Upper lobe of right lung (tissue), 1 donor: ENCODE results near the gene DPM2. TPM values are rescaled to one million over a fixed set of nuclear protein-coding genes. Genes with fewer than 3 reads are reported as not detected.

ENCODE experiments used
- ATAC-seq: fragments of 200-7000 bp; cut with Tn5 transposase; one replicate; pipeline ENCODE4 v1.9.1; 2020; ENCODE audit warnings: mild to moderate bottlenecking, moderate library complexity
- DNase-seq: peaks from one replicate; pipeline ENCODE4 v3.0.0-alpha.2; 2020
- H3K27ac ChIP-seq: fragments of 200-600 bp; one replicate; pipeline ENCODE4 v1.8.0; 2022
- H3K27me3 ChIP-seq: fragments of 200-600 bp; one replicate; pipeline ENCODE4 v1.8.0; 2022; ENCODE audit warnings: mild to moderate bottlenecking
- H3K36me3 ChIP-seq: fragments of 200-600 bp; one replicate; pipeline ENCODE4 v1.8.0; 2022
- H3K4me1 ChIP-seq: fragments of 200-600 bp; one replicate; pipeline ENCODE4 v1.8.0; 2022
- H3K4me3 ChIP-seq: fragments of 200-600 bp; one replicate; pipeline ENCODE4 v1.8.0; 2022; ENCODE audit warnings: mild to moderate bottlenecking
- H3K9me3 ChIP-seq: fragments of 200-600 bp; one replicate; pipeline ENCODE4 v1.8.0; 2022
- CTCF ChIP-seq: fragments of 200-600 bp; IDR thresholded peaks from one replicate; pipeline ENCODE4 v1.8.0; 2022; ENCODE audit warnings: antibody characterized with exemption
- intact Hi-C: fragments of 100-400 bp; cut with DNase I; formaldehyde crosslinking; loops from one replicate; pipeline ENCODE4 v1.11.0; 2022
- total RNA-seq: library from RNA; stranded (reverse); fragmentation: NEBNext Ultra II Directional; extraction: Animal tissue kit (Norgen Biotek cat#: 25700); gene quantifications from one replicate; pipeline ENCODE4 v1.2.1, GENCODE V29; 2021
- donor health status: DM: no; HTN: yes; CAD: no; lungs with severe emphysema.

DPM2 gene
- total RNA-seq, 1 donor from 2014 or later: 37.1 TPM

- peaks cover 22% of the 10 kb centered on the region for H3K4me1 ChIP-seq
- intact Hi-C loops: no loop called here
- no peaks in the 10 kb centered on the region for H3K9me3 ChIP-seq
- H3K4me3 ChIP-seq: no peak overlapping the region
- H3K27ac ChIP-seq: peak overlapping the region; percentile 53
- TF ChIP-seq CTCF: no peak
- no peaks in the 10 kb centered on the region for H3K36me3 ChIP-seq
- ATAC-seq (no peak), DNase-seq (no peak)
- no peaks in the 10 kb centered on the region for H3K27me3 ChIP-seq
These were observed 17.2 kb upstream of the DPM2 start for GRCh38 chr9:127954831-127955293.

- Histone ChIP-seq H3K4me3 (no peak overlapping the region), H3K27ac (peak overlapping the region; percentile 6), H3K4me1 (peaks cover 22% of the 10 kb centered on the region), H3K9me3 (no peaks in the 10 kb centered on the region), H3K27me3 (no peaks in the 10 kb centered on the region), H3K36me3 (no peaks in the 10 kb centered on the region)
- no peak for TF ChIP-seq CTCF
- ATAC-seq (no peak), DNase-seq (no peak)
- intact Hi-C loops: no loop called here
These were observed 16.3 kb upstream of the DPM2 start for GRCh38 chr9:127953768-127954505.

- H3K4me1 ChIP-seq: peaks cover 22% of the 10 kb centered on the region
These were observed 15.5 kb upstream of the DPM2 start for GRCh38 chr9:127953154-127953553.

GRCh38 chr9:127950513-127951289 is 13.0 kb upstream of the DPM2 start:
- ATAC-seq: no peak
- Histone ChIP-seq H3K4me3 (no peak overlapping the region), H3K27ac (no peak overlapping the region), H3K4me1 (peaks cover 17% of the 10 kb centered on the region), H3K27me3 (no peaks in the 10 kb centered on the region), H3K36me3 (no peaks in the 10 kb centered on the region), H3K9me3 (no peaks in the 10 kb centered on the region)
- TF ChIP-seq CTCF: no peak
- no peak for DNase-seq
- intact Hi-C loops: no loop called here

More at GRCh38 chr9:127953154-127953553, 15.5 kb upstream of the DPM2 start:
- no peaks in the 10 kb centered on the region for H3K36me3 ChIP-seq
- TF ChIP-seq CTCF: no peak
- no peaks in the 10 kb centered on the region for H3K9me3 ChIP-seq
- no peak overlapping the region for H3K27ac ChIP-seq
- intact Hi-C loops: no loop called here
- no peak overlapping the region for H3K4me3 ChIP-seq
- no peak for ATAC-seq
- DNase-seq: no peak
- no peaks in the 10 kb centered on the region for H3K27me3 ChIP-seq

- H3K4me1 ChIP-seq: peaks cover 10% of the 10 kb centered on the region
- ATAC-seq: no peak
- intact Hi-C loops: loop anchor here (10.0 kb wide), 1 partner anchor 165 kb away; no protein-coding TSS in a partner anchor
These were observed 12.3 kb upstream of the DPM2 start for GRCh38 chr9:127949827-127950512.

More at GRCh38 chr9:127949827-127950512, 12.3 kb upstream of the DPM2 start:
- no peak overlapping the region for H3K27ac ChIP-seq
- no peak for TF ChIP-seq CTCF
- H3K4me3 ChIP-seq: no peak overlapping the region
- DNase-seq: no peak
- H3K36me3 ChIP-seq: peaks cover 7% of the 10 kb centered on the region
- H3K9me3 ChIP-seq: no peaks in the 10 kb centered on the region
- no peaks in the 10 kb centered on the region for H3K27me3 ChIP-seq
